H1 (cell line): ENCODE measurements around the gene NMRK2. TPM values are rescaled to one million over a fixed set of nuclear protein-coding genes. Genes with fewer than 3 reads are reported as not detected.
"Not testable (repeated sequence)": the region's sequence is repeated elsewhere in the genome, so short reads cannot be mapped to it uniquely, and the experiment has no call there.

Experiments used
- CTCF ChIA-PET: fragments of 300-600 bp; sonication (Branson Sonifier 250); formaldehyde crosslinking; loops from one replicate; lab custom pipeline; 2021; ENCODE audit not compliant: partially characterized antibody; lab: Charles Lee
- POLR2A ChIA-PET: fragments of 300-600 bp; sonication (Branson Sonifier 250); formaldehyde crosslinking; loops from one replicate; lab custom pipeline; 2021; ENCODE audit warnings: inconsistent platforms; ENCODE audit not compliant: partially characterized antibody; lab: Charles Lee
- DNase-seq, 2 experiments: peaks; one replicate each; pipeline versions ENCODE4 v3.0.0 to v3.0.0-alpha.2; 2010 to 2022; ENCODE audit warnings: low spot score in 2 of 2, low read depth in 1 of 2, mixed read lengths in 1 of 2
- FAIRE-seq: peaks from 2 replicates; lab custom pipeline; 2011; peaks lifted over from hg19 to GRCh38; lab: Jason Lieb, UNC
- H2AFZ ChIP-seq: 2 replicates; pipeline ENCODE4 v1.8.1; 2012; ENCODE audit warnings: low read length, inconsistent platforms
- H2AK5ac ChIP-seq: 2 replicates; pipeline ENCODE4 v1.6.1; 2013; ENCODE audit warnings: low read depth, low read length
- H2BK120ac ChIP-seq: replicated peaks from 2 replicates; pipeline ENCODE3; 2013; ENCODE audit warnings: low read depth, low read length, inconsistent platforms
- H2BK12ac ChIP-seq: 2 replicates; pipeline ENCODE4 v1.6.1; 2013; ENCODE audit warnings: low read depth, low read length
- H2BK15ac ChIP-seq: 2 replicates; pipeline ENCODE4 v1.6.1; 2013; ENCODE audit warnings: low read length
- H2BK20ac ChIP-seq: 2 replicates; pipeline ENCODE4 v1.6.1; 2013; ENCODE audit warnings: low read length
- H2BK5ac ChIP-seq: 2 replicates; pipeline ENCODE4 v1.6.1; 2013; ENCODE audit warnings: low read depth, low read length
- H3K14ac ChIP-seq: 2 replicates; pipeline ENCODE4 v1.6.1; 2013; ENCODE audit warnings: inconsistent platforms; ENCODE audit not compliant: insufficient read length
- H3K18ac ChIP-seq: 2 replicates; pipeline ENCODE4 v1.6.1; 2013; ENCODE audit warnings: low read length; ENCODE audit errors: extremely low read depth
- H3K23ac ChIP-seq: 2 replicates; pipeline ENCODE4 v1.6.1; 2013; ENCODE audit warnings: inconsistent platforms; ENCODE audit not compliant: insufficient read length
- H3K23me2 ChIP-seq: 2 replicates; pipeline ENCODE4 v1.6.1; 2013; ENCODE audit warnings: low read depth, low read length
- H3K27ac ChIP-seq: 2 replicates; pipeline ENCODE4 v1.6.1; 2011; ENCODE audit warnings: low read depth, low read length, inconsistent platforms
- H3K27me3 ChIP-seq, 4 experiments: replicated peaks in 1 of 4; 1 replicate in 1 of 4; 2 replicates in 3 of 4; pipeline versions ENCODE4 v1.6.1 to v1.8.1; 2011 to 2013; ENCODE audit warnings: low read length in 3 of 4, mild to moderate bottlenecking in 3 of 4, inconsistent platforms in 2 of 4, mixed read lengths in 2 of 4, moderate library complexity in 1 of 4; ENCODE audit not compliant: control insufficient read depth in 3 of 4, insufficient read depth in 3 of 4; ENCODE audit errors: extremely low read depth in 1 of 4
- H3K36me3 ChIP-seq, 4 experiments: 2 replicates each; pipeline versions ENCODE4 v1.6.1 to v1.8.1; 2011 to 2013; ENCODE audit warnings: mild to moderate bottlenecking in 4 of 4, low read length in 3 of 4, moderate library complexity in 2 of 4, control low read depth in 1 of 4, inconsistent platforms in 1 of 4; ENCODE audit not compliant: insufficient read depth in 4 of 4, control insufficient read depth in 2 of 4
- H3K4ac ChIP-seq: replicated peaks from 2 replicates; pipeline ENCODE3; 2013; ENCODE audit warnings: low read length, low read depth, mixed read lengths, inconsistent platforms; ENCODE audit not compliant: insufficient read length
- H3K4me1 ChIP-seq, 4 experiments: replicated peaks in 1 of 4; 1 replicate in 1 of 4; 2 replicates in 3 of 4; pipeline versions ENCODE4 v1.6.1 to v1.8.1; 2011 to 2013; ENCODE audit warnings: low read length in 3 of 4, inconsistent platforms in 2 of 4, mixed read lengths in 1 of 4; ENCODE audit not compliant: insufficient read depth in 4 of 4, control insufficient read depth in 3 of 4
- H3K4me2 ChIP-seq, 2 experiments: 2 replicates each; pipeline versions ENCODE4 v1.6.1 to v1.8.1; 2011 to 2013; ENCODE audit warnings: low read depth in 2 of 2, low read length in 2 of 2, control low read depth in 1 of 2, inconsistent platforms in 1 of 2, mild to moderate bottlenecking in 1 of 2; ENCODE audit not compliant: insufficient read depth in 1 of 2
- H3K4me3 ChIP-seq, 4 experiments: fragments of 200-600, 300-600 bp in 1 of 4; sonication (generic), shearing (Covaris generic), sonication (Bioruptor Twin) in 1 of 4; 2 replicates each; pipeline versions ENCODE4 v1.5.1 to v1.8.1; 2011 to 2016; ENCODE audit warnings: low read length in 4 of 4, low read depth in 3 of 4, control low read depth in 2 of 4, inconsistent platforms in 2 of 4, mild to moderate bottlenecking in 2 of 4, mixed read lengths in 1 of 4, moderate library complexity in 1 of 4; ENCODE audit not compliant: insufficient read depth in 2 of 4; ENCODE audit errors: extremely low read depth in 1 of 4
- H3K56ac ChIP-seq: replicated peaks from 2 replicates; pipeline ENCODE3; 2013; ENCODE audit warnings: low read depth, mild to moderate bottlenecking, mixed read lengths, low read length, inconsistent platforms; ENCODE audit not compliant: insufficient read length
- H3K79me1 ChIP-seq: 2 replicates; pipeline ENCODE4 v1.6.1; 2013; ENCODE audit warnings: low read depth, low read length, control low read depth
- H3K79me2 ChIP-seq, 2 experiments: 2 replicates each; pipeline versions ENCODE4 v1.6.1 to v1.8.1; 2012 to 2013; ENCODE audit warnings: low read length in 2 of 2, mild to moderate bottlenecking in 2 of 2, inconsistent platforms in 1 of 2; ENCODE audit not compliant: insufficient read depth in 2 of 2, control insufficient read depth in 1 of 2
- H3K9ac ChIP-seq, 4 experiments: replicated peaks in 1 of 4; 1 replicate in 1 of 4; 2 replicates in 3 of 4; pipeline versions ENCODE4 v1.6.1 to v1.8.1; 2011 to 2013; ENCODE audit warnings: low read depth in 3 of 4, low read length in 3 of 4, control low read depth in 2 of 4, mild to moderate bottlenecking in 2 of 4, moderate library complexity in 2 of 4, inconsistent platforms in 1 of 4; ENCODE audit errors: extremely low read depth in 1 of 4
- H3K9me3 ChIP-seq, 2 experiments: 2 replicates each; pipeline versions ENCODE4 v1.6.1 to v1.8.1; 2012 to 2013; ENCODE audit warnings: mild to moderate bottlenecking in 2 of 2, moderate library complexity in 2 of 2, control low read depth in 1 of 2, inconsistent platforms in 1 of 2, low read depth in 1 of 2, low read length in 1 of 2, mixed read lengths in 1 of 2; ENCODE audit not compliant: insufficient read depth in 2 of 2
- H4K20me1 ChIP-seq, 2 experiments: replicated peaks in 1 of 2; 2 replicates each; pipeline versions ENCODE3 to v1.8.1; 2011 to 2013; ENCODE audit warnings: inconsistent platforms in 2 of 2, low read length in 2 of 2, mild to moderate bottlenecking in 1 of 2; ENCODE audit not compliant: insufficient read depth in 2 of 2, control insufficient read depth in 1 of 2
- H4K5ac ChIP-seq: 2 replicates; pipeline ENCODE4 v1.6.1; 2013; ENCODE audit warnings: low read length, low read depth, mixed read lengths, inconsistent platforms; ENCODE audit not compliant: insufficient read length
- H4K8ac ChIP-seq: 2 replicates; pipeline ENCODE4 v1.8.0; 2013; ENCODE audit warnings: mild to moderate bottlenecking, moderate library complexity, low read length, inconsistent platforms; ENCODE audit not compliant: insufficient read depth; ENCODE audit errors: extremely low read depth
- H4K91ac ChIP-seq: replicated peaks from 2 replicates; pipeline ENCODE3; 2013; ENCODE audit warnings: low read length, mixed read lengths, inconsistent platforms; ENCODE audit not compliant: insufficient read length
- SAP30 ChIP-seq: fragments of 300-600 bp; sonication (generic); IDR thresholded peaks from 2 replicates; pipeline ENCODE4 v1.7.1; 2012; ENCODE audit warnings: low read length, moderate library complexity, mild to moderate bottlenecking, inconsistent platforms; ENCODE audit not compliant: insufficient read depth, insufficient replicate concordance
- WGBS, 2 experiments: shearing (Covaris generic) in 1 of 2; methylation state at CpG; one replicate each; pipeline versions ENCODE4 v1.1.6 to v1.1.7; 2013 to 2015; ENCODE audit warnings: low lambda C conversion rate in 2 of 2, mixed read lengths in 2 of 2, inconsistent platforms in 1 of 2, low coverage in 1 of 2, missing lambda C conversion rate in 1 of 2; ENCODE audit not compliant: insufficient replicate concordance in 2 of 2, insufficient coverage in 1 of 2, insufficient read length in 1 of 2; ENCODE audit errors: extremely low coverage in 1 of 2, missing lambda C conversion rate in 1 of 2; 5-methylcytosine and 5-hydroxymethylcytosine counted together
- polyA plus RNA-seq, 7 experiments: library from polyadenylated mRNA; depleted of rRNA in 3 of 7; stranded (reverse) in 5 of 7; unstranded in 2 of 7; fragments of >200 nt in 5 of 7; fragments of 200-250 nt in 2 of 7; gene quantifications; 1 replicate in 5 of 7; 2 replicates in 1 of 7; 4 replicates in 1 of 7; pipeline versions ENCODE4 v1.2.1 to v1.2.3, GENCODE V29; 2011 to 2013; ENCODE audit warnings: missing spikeins in 2 of 7, mixed read lengths in 2 of 7
- total RNA-seq: library from RNA; stranded (reverse); fragmentation: NEBNext Ultra II Directional; extraction: Animal tissue kit (Norgen Biotek cat#: 25700); gene quantifications from 2 replicates; pipeline ENCODE4 v1.2.1, GENCODE V29; 2021

The NMRK2 gene
- total and polyA plus RNA-seq, 2 of the 8 experiments (the other 6 are each of a cell fraction or from before 2014, with no cell fraction given) = 87.4 to 206 TPM

- TF ChIP-seq SAP30 = no peak
Measured at GRCh38 chr19:3936506-3937442, 3.9 kb downstream of the NMRK2 start (continued).

GRCh38 chr19:3938300-3938950 lies 5.6 kb downstream of the NMRK2 start:
- H3K4me3 ChIP-seq, H3K9ac ChIP-seq, H3K9me3 ChIP-seq, H4K91ac ChIP-seq, FAIRE-seq, H3K56ac ChIP-seq, H3K79me1 ChIP-seq, H4K20me1 ChIP-seq, H3K27me3 ChIP-seq, H2AFZ ChIP-seq, H3K4me1 ChIP-seq, H3K4me2 ChIP-seq, H2AK5ac ChIP-seq, H2BK5ac ChIP-seq, H3K18ac ChIP-seq, H2BK12ac ChIP-seq, H3K14ac ChIP-seq, H3K27ac ChIP-seq, H3K23me2 ChIP-seq, H3K4ac ChIP-seq, H3K79me2 ChIP-seq, H2BK120ac ChIP-seq, H3K23ac ChIP-seq, DNase-seq, H4K8ac ChIP-seq, H2BK20ac ChIP-seq, H4K5ac ChIP-seq, CTCF ChIA-PET, H2BK15ac ChIP-seq: not testable (repeated sequence)
- WGBS, 2 experiments = 92% methylated on average over 8 of the region's 22 CpGs; no CpG with 5 or more reads in 1 of the 2 experiments
- peaks cover 0 to 20% (median 6%) of the 10 kb centered on the region in 4 experiments; a peak in 3 of 8 replicates for H3K36me3 ChIP-seq
- POLR2A ChIA-PET = interaction anchor here (1.0 to 1.8 kb wide), 3 partner anchors 16 to 47 kb away, joined by 3 to 8 read pairs (median 5); partner anchors contain the start of gene EEF2
